HG02840 (cell line): Measurements from ENCODE around the gene PPP1CA.
"Not testable (repeated sequence)": the region's sequence is repeated elsewhere in the genome, so short reads cannot be mapped to it uniquely, and the experiment has no call there.

Source experiments
- ATAC-seq: cut with Tn5 transposase; IDR thresholded peaks from one replicate; pipeline ENCODE4 v1.9.1; 2021; ENCODE audit warnings: mild to moderate bottlenecking, moderate library complexity, moderate number of reproducible peaks; ENCODE audit not compliant: unreplicated experiment, low FRiP score

PPP1CA gene

GRCh38 chr11:67435031-67435726 lies 33.5 kb upstream of the PPP1CA start:
- ATAC-seq: no peak

DNA sequence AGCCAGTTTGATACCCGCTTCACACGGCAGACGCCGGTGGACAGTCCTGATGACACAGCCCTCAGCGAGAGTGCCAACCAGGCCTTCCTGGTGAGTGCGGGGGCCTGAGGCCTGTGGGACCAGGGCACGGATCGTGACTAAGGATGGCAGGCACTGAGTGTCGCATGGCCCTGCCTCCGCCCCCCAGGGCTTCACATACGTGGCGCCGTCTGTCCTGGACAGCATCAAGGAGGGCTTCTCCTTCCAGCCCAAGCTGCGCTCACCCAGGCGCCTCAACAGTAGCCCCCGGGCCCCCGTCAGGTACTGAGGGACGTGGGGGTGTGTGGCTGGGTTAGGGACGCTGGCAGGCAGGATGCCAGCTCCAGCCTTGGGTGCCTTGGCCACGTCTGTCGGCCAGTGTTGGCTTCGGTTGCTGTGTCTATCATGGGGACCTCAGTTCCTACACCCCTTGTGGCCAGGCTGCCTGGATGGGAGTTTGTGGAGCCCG lies 32.8 kb upstream of the PPP1CA start:
- no peak for ATAC-seq

DNA sequence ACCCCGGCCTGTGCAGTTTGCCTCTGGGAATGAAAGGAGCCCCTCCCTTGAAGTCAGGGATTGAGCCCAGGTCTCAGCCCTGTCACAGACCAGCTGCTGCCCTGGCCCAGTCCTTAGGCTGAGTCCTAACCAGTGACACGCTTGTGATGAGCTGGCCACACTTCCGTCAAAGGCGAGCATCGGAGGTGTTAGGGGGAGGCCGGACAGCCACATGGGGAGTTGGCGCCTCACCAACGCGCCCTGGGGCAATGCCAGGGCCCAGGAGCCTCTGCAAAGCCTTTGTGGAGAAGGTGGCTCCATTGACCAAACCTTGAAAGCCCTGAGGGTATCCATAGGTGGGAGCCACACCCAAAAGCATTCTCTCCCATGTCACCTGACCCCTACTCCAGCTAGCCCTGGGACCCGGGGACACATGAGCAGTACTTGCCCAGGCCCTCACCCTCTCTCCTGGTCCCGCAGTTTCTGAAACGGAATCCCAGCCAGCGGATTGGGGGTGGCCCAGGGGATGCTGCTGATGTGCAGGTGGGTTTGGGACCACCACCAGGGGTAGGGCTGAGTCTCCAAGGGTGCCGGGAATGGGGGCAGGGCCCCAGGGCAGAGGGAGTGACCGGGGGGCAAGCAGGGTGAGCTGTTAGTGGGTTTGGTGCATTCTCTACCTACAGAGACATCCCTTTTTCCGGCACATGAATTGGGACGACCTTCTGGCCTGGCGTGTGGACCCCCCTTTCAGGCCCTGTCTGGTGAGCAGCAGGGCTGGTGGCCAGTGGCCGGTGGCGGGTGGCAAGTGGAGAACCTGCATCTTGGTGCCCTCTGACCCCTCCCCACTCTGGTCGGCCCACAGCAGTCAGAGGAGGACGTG lies 32.1 kb upstream of the PPP1CA start:
- ATAC-seq: no peak

- ATAC-seq: no peak
Measured at GRCh38 chr11:67432655-67433349, 31.1 kb upstream of the PPP1CA start.

DNA sequence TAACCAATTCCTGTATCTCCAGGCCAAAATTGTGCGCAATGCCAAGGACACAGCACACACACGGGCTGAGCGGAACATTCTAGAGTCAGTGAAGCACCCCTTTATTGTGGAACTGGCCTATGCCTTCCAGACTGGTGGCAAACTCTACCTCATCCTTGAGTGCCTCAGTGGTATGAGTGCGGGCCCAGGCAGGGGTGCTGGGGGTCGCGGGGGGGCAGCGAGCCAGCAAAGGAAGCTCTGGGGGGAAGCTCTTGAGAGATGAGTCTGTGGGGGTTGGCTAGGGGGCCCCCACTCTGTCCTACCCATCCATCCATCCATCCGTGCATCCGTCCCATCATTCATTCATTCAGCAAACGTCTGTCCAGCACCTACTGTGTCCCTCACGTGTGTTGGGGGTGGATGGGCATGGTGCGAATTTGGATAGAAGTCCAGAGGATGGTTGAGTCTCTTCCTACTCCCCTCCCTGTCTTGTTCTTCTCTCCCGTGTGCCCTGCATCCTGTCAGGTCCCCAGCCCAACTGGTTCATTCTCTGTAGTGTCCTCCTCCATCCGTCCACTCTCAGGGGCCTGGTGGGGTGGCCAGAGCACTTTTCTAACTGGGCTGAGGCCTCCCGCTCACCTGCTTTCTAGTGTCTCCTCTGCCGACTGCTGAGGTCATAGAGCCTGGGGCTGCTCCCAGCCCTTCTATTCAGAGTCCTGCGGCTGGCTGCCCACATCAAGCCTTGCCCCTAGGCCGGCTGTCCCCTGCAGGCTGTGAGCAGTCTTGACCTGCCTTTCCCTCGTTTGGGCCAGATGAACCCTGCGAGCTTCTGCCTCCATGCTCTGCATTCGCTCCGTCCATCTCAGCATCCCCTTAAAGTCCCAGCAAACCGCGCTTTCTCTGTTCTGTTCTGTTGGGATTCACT lies 29.9 kb upstream of the PPP1CA start:
- no peak for ATAC-seq

DNA sequence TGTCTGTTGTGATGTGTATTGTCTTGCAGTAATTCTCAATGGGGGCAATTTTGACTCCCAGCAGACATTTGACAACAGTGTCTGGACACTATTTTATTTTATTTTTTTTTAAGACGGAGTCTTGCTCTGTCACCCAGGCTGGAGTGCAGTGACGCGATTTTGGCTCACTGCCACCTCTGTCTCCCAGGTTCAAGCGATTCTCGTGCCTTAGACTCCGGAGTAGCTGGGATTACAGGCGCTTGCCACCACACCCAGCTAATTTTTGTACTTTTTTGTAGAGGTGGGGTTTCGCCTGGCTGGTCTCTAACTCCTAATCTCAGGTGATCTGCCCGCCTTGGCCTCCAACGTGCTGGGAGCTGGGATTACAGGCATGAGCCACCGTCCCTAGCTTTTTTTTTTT lies 28.1 kb upstream of the PPP1CA start:
- ATAC-seq: no peak

DNA sequence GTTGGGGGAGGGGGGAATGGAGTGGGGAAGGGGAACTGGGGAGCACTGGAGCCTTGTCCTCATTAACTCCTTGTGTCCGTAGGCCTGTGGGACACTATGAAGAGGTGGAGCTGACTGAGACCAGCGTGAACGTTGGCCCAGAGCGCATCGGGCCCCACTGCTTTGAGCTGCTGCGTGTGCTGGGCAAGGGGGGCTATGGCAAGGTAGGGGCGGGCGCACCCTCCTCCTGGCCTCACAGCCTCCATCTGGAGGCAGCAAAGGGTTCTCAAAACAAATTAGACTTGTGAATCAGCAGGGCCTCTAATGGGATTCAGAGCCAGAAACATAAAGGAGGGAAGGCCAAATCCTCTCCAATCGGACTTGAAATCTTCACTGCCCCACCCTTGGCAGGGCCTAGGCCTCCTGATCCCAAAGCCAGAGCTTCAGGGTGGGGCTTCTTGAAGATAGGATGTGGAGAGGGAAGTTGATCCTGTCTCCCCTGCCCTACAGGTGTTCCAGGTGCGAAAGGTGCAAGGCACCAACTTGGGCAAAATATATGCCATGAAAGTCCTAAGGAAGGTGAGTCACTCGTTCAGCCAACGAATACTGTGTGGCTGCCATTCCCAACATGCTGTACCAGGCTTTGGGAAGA lies 27.5 kb upstream of the PPP1CA start:
- ATAC-seq: no peak

GRCh38 chr11:67428052-67429001 lies 26.7 kb upstream of the PPP1CA start, which contains the start of gene RPS6KB2:
RPS6KB2 (plus strand) TSS chr11:67428494; CDS start chr11:67428546, 52 bp downstream.
- peak; percentile 76 for ATAC-seq

DNA sequence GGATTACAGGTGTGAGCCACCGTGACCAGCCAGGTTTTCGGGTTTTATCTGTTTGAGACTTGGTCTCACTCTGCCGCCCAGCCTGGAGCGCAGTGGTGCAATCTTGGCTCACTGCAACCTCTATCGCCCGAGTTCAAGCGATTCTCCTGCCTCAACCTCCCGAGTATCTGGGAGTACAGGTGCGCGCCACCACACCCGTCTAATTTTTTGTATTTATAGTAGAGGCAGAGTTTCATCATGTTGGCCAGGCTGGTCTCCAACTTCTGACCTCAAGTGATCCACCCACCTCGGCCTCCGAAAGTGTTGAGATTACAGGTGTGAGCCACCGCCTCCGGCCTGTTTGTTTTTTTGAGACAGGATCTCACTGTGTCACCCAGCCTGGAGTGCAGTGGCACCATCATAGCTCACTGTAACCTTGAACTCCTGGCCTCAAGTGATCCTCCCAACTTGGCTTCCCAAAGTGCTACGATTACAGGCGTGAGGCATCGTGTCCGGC lies 25.8 kb upstream of the PPP1CA start:
- not testable (repeated sequence) for ATAC-seq

- no peak for ATAC-seq
Measured at GRCh38 chr11:67423891-67424613, 22.4 kb upstream of the PPP1CA start.

GRCh38 chr11:67423466-67423865 lies 21.8 kb upstream of the PPP1CA start:
- no peak for ATAC-seq

GRCh38 chr11:67422891-67423290 lies 21.2 kb upstream of the PPP1CA start:
- no peak for ATAC-seq

DNA sequence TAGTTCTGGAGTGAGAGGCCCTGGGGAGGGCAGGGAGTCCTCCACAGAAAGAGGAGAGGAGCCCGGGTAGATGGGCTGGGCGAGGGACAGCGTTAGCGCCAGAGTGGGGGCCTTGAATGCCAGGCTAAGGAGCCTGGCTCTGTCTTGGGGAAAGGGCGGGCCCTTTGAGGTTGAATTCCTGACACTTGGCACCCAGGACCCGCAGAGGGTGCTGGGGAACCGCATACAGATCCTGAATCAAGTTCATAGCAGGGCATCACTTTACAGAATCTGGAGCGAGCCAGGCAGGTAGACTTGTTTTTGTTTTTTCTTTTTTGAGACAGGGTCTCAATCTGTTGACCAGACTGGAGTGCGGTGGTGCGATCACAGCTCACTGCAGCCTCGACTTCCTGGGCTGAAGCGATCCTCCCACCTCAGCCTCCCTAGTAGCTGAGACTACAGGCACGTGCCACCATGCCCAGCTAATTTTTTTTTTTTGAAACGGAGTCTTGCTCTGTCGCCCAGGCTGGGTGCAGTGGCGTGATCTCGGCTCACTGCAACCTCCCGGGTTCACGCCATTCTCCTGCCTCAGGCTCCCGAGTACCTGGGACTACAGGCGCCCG lies 19.9 kb upstream of the PPP1CA start:
- no peak for ATAC-seq

- peak; percentile 77 for ATAC-seq
Measured at GRCh38 chr11:67420646-67421429, 19.2 kb upstream of the PPP1CA start.

DNA sequence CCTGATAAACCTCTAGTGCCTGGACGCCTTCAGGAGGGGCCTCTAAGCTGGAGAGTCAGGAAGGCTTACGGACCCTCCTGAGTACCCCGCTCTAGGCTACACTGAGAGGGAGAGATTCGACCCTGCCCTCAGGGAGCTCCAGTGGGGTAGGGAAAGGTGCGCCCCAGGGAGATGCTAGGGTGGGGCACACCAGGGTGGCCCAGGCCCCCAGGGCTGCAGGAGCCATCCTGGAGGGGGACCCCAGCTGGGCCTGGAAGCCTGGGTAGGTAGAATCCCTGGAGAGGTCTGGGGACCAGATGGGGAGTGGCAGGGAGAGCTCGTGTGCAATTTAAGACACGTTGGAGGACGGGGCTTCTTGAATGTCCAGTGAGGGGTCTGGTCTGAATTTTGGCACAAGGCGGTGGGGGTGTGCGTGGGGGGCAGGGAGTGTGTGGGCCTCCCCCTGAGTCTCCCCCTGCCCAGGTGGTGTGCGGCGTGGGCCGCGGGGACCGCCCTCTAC lies 18.5 kb upstream of the PPP1CA start:
- no peak for ATAC-seq

DNA sequence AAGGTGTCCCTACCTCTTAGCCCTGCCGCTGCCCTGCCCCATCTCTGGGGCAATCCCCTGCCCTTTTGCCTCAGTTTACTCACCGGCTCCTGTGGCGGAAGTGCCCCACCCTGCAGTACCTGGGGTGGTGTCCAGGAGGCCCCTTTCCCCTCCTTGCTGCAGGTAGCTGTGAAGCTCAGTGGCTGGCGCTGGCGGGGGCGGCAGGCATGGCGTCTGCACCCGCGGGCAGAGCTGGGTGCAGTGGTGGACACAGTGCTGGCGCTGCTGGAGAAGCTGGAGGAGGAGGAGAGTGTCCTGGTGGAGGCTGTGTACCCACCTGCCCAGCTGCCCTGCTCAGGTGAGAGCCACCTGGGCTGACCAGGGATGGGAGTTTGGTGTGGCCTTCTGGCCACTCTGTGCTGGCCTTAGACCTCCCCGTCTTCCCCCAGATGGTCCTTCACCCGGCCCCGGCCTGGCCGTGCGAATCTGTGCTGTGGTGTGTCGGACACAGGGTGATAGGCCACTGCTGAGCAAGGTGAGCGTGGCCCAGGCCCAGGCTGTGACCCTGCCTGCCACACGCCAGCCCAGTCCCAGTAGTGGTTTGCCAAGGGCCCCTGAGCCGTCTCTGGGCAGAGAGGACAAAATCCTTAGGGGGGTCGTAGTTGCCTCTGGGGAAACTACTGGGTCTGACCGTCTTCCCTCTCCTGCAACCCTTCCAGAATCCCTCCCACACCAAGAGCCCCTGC lies 17.8 kb upstream of the PPP1CA start:
- no peak for ATAC-seq
